NCI-H526 treated with DMSO at 0.1 percent for 48 hours (cell line): ENCODE results near the gene SYP.
A peak's percentile ranks its signal among the peaks of the same experiment; 100 is the strongest.
"Not testable (repeated sequence)": the region's sequence is repeated elsewhere in the genome, so short reads cannot be mapped to it uniquely, and the experiment has no call there.

ENCODE experiments used
- DNase-seq: peaks from one replicate; lab custom pipeline; 2025; lab: John Stamatoyannopoulos, UW

The SYP gene

GRCh38 chrX:49166914-49167739 lies 32.9 kb downstream of the SYP start:
- peak; percentile 28 for DNase-seq

GRCh38 chrX:49165901-49166881 lies 33.8 kb downstream of the SYP start:
- DNase-seq: peak; percentile 86

DNA sequence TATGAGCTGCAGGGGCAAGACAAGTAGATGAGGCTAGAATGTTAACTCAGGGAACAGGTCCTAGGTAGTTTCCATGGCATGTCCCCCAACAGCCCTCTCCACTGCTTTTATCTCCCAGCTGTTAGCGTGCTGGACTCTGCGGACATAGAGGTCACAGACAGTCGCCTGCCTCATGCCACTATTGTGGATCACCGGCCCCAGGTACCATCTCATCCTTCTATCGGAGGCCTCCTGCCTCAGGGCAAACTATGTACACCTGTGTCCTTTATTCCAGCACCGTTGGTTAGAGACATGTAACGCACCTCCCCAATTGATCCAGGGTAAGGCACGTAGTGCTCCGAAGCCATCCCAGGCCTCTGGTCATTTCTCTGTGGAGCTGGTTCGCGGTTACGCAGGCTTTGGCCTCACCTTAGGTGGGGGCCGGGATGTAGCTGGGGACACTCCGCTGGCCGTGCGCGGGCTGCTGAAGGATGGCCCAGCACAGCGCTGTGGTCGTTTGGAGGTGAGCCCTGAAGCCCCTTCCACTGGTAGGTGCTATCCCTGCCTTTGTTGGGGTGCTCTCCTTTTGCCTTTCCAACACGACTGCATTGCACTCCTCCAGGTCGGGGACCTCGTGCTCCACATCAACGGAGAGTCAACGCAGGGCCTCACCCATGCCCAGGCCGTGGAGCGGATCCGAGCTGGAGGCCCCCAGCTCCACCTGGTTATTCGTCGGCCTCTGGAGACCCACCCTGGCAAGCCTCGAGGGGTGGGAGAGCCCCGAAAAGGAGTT lies 35.2 kb downstream of the SYP start:
- no peak for DNase-seq

DNA sequence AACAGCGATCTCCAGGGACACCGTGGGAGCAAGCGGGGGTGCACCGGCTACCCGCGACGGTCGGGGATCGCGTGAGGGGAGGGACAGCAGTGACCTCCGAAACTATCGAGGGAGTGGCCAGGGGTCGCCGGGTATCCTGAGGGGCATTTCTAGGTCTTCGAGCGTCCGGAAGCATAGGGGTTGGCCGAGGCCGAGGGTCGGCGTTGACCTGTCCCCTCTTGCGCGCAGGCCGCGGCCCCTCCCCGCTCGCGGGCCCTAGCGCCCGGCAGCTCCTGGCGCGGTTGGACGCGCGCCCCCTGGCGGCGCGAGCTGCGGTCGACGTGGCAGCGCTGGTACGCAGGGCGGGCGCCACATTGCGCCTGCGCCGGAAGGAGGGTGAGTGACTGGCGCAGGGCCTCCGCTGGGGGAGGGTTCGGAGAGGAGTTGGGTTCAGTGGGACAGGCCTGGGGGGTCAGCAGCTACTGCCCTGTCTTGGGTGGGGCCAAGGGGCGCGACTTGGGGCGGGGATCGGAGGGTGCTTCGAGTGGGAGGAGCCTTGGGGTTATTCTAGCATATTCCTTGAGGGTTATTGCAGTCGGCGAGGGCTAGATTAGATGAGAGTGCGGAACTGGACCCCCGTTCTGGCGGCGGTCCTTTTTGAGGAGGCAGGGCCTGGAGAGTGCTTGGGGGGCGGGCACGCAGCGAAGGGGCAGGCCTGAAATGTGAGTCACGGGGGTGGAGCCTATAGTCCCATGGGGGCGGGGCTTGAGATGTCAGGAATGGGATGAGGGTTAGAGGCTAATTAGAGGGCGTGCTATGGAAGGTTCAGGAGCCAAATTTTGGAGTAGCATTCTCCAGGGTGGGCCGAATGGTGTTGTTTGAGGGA lies 36.2 kb downstream of the SYP start:
- peak; percentile 41 for DNase-seq

DNA sequence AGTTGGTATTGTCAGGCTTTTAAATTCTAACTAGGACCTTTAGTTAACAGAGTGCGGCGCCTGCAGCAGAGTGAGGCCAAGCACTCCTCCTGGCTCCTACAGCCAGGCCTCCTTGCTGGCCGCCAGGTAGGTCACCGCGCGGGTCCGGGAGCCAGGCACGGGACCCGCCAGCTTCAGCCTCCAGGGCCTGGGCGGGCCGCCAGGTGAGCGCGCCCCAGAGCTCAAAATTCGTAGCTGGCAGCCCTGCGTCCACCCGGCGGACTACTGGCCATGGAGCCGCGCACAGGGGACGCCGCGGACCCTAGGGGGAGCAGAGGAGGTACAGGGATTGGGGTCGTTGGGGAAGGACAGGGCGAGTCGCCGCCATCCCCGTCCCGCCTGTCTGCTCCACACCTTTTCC lies 37.4 kb downstream of the SYP start, which contains the start of gene MAGIX:
Gene MAGIX (plus strand): TSS at position 139 of the 400 bp plus-strand sequence. CDS start 132 bp downstream, at position 271.
- DNase-seq: no peak

- DNase-seq: no peak
Observed at GRCh38 chrX:49161632-49162031, 38.4 kb downstream of the SYP start.

DNA sequence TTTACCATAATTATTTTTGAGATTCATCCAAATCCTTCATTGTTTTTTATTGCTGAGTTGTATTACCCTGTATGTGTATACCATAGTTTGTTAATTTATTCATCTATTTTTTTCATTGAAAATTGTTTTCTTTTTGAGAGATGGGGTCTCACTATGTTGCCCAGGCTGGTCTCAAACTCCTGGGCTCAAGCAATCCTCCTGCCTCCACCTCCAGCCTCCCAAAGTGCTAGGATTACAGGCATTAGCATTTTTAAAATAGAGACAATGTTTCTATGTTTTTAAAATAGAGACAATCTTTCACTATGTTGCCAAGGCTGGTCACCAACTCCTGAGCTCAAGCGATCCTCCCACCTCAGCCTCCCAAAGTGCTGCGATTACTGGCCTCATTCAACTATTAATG lies 39.1 kb downstream of the SYP start:
- DNase-seq: no peak

DNA sequence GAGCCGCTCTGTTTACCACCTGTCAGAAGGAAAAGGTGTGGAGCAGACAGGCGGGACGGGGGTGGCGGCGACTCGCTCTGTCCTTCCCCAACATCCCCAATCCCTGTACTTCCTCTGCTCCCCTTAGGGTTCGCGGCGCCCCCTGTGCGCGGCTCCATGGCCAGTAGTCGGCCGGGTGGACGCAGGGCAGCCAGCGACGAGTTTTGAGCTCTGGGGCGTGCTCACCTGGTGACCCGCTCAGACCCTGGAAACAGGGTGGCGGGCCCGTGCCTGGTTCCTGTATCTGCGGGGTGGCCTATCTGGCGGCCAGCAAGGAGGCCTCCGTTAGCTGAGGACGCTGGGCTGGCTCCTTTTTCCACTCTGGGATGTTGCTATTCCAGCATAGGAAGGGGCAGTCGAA lies 42.8 kb downstream of the SYP start:
- no peak for DNase-seq

DNA sequence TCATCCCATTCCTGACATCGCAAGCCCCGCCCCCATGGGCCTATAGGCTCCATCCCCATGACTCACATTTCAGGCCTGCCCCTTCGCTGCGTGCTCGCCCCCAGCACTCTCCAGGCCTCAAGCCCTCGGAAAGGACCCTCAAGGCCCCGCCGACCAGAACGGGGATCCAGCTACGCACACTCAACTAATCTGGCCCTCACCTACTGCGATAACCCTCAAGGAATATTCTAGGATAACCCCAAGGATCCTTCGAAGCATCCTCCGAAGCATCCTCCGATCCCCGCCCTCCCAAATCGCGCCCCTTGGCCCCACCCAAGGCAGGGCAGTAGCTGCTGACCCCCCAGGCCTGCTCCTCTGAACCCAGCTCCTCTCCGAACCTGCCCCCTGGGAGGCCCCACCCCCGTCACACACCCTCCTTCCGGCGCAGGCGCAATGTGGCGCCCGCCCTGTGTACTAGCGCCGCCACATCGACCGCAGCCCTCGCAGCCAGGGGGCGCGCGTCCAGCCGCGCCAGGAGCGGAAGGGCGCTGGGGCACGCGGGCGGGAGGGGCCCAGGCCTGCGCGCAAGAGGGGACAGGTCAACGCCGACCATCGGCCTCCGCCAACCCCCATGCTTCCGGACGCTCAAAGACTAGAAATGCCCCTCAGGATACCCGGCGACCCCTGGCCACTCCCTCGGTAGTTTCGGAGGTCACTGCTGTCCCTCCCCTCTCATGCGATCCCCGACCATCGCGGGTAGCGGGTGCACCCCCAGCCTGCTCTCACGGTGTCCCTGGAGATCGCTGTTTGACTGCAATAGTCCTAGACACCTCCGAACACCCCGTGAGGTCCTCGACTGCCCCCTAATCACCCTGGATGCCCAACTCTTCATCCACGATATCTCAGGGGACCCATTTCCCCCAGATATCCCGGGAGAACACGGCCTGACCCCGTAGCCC lies 43.8 kb downstream of the SYP start:
- DNase-seq: peak; percentile 27

GRCh38 chrX:49155243-49155899 lies 44.6 kb downstream of the SYP start:
- DNase-seq: no peak

- DNase-seq: no peak
Observed at GRCh38 chrX:49153467-49153866, 46.5 kb downstream of the SYP start.

- not testable (repeated sequence) for DNase-seq
Observed at GRCh38 chrX:49149291-49149690, 50.7 kb downstream of the SYP start.

DNA sequence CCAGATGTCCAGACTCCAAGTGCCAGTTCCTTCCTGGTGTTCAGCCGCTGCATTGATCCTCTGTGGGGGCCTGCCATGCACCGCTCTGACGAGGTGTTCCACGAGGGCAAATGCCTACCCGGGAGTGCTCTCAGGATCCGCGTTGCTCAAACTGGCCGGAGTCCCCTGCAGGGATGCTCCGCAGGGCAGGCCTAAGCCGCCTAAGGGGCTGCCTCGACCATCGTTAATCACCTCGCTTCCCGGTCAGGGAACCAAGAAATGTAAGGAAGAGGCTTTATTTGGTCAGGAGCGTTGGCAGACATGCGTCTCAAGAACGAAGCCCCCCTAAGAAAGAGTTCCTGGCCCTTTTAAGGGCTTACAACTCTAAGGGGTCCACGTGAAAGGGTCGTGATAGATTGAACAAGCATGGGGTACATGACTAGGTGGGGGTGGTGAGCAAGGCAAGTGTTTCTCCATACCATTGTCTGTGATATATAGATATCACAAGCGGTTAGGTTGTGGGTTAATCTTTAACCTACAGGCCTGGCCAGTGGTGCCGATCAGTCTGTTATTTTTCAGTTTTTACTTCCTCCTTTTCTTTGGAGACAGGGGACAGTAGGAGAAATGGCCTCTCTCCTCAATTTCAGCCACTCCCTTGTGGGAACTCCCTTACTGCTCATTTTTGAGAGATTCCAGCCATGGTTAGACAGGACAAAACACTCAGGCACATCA lies 51.4 kb downstream of the SYP start:
- DNase-seq: peak; percentile 13

DNA sequence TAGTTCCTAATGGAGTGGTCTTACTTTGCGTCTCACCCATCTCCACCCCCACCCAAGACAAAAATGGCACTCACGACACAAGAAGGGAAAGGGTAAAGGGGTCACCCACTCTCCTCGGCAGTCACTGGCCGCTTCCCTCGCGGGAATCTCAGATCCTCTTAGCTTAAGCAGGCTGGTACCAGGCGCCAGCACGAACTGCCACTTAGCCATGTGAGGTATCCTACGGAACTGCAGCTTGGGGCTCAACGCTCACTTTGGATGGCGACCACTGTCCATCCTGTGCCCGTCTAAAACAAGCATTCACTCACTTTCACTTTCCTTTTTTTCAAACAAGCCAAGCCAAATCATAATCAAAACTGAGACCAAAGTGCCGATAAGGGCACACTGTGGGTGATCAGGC lies 52.1 kb downstream of the SYP start:
- no peak for DNase-seq

- DNase-seq: no peak
Observed at GRCh38 chrX:49147282-49147681, 52.7 kb downstream of the SYP start.

DNA sequence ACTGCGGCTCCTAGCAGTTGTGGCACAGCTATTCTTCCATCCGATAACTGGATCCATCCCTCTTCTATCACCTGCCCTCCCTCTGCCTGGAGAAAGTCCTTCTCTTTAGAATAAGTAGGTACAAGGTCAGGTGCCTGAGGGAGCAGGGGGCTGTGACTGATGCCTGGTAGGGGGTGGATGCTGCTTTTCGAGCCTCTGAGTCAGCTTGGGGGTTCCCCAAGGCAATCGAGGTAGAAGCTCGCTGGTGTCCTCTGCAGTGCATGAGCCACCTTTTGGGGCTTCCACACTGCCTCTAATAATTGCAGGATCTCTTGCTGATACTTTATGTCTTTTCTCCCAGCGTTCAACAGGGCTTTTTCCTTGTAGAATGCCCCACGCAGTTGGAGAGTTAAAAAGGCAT lies 56.8 kb downstream of the SYP start:
- DNase-seq: not testable (repeated sequence)

- not testable (repeated sequence) for DNase-seq
Observed at GRCh38 chrX:49142264-49142663, 57.7 kb downstream of the SYP start.

DNA sequence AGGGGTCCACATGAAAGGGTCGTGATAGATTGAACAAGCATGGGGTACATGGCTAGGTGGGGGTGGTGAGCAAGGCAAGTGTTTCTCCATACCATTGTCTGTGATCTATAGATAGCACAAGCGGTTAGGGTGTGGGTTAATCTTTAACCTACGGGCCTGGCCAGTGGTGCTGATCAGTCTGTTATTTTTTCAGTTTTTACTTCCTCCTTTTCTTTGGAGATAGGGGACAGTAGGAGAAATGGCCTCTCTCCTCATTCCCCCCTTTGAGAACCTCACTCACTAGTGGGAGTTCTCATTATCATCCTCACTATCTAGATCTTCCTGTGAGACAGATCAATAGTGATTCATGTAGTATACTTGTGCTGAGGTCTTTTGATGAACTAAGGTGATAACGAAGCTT lies 60.3 kb downstream of the SYP start:
- no peak for DNase-seq
